Caco-2 (cell line): ENCODE results near the gene VAMP4. TPM values are rescaled to one million over a fixed set of nuclear protein-coding genes. Genes with fewer than 3 reads are reported as not detected.

ENCODE experiments used
- BruUV-seq: library from RNA; stranded (reverse); fragments of 400-500 nt; replicated peaks from 2 replicates; lab custom pipeline; 2021; lab: Mats Ljungman, UMichigan
- CTCF ChIA-PET: fragments of 300-600 bp; sonication (Branson Sonifier 250); formaldehyde crosslinking; loops from one replicate; lab custom pipeline; 2022; ENCODE audit warnings: antibody characterized with exemption; lab: Charles Lee
- POLR2A ChIA-PET: fragments of 300-600 bp; sonication (Branson Sonifier 250); formaldehyde crosslinking; loops from one replicate; lab custom pipeline; 2022; ENCODE audit warnings: antibody characterized with exemption; lab: Charles Lee
- DNase-seq, 2 experiments: peaks; one replicate each; pipeline versions ENCODE4 v3.0.0 to v3.0.0-alpha.2; 2020 to 2022
- H3K27me3 ChIP-seq: replicated peaks from 2 replicates; pipeline ENCODE4 v1.6.0; 2011; ENCODE audit warnings: low read length; ENCODE audit not compliant: control insufficient read depth, insufficient read depth
- H3K36me3 ChIP-seq: 2 replicates; pipeline ENCODE4 v1.5.1; 2011; ENCODE audit warnings: low read length; ENCODE audit not compliant: control insufficient read depth, insufficient read depth
- H3K4me1 ChIP-seq: fragments of 250-450 bp; sonication (Bioruptor Pico); 2 replicates; pipeline ENCODE4 v1.5.1; 2020; ENCODE audit warnings: mild to moderate bottlenecking
- H3K4me3 ChIP-seq: 2 replicates; pipeline ENCODE4 v1.5.1; 2011; ENCODE audit warnings: low read depth, mild to moderate bottlenecking, control low read depth, low read length
- H3K9me3 ChIP-seq: fragments of 250-450 bp; sonication (Bioruptor Pico); 2 replicates; pipeline ENCODE4 v1.5.1; 2020; ENCODE audit warnings: mild to moderate bottlenecking, moderate library complexity
- H3K27ac Mint-ChIP-seq: one replicate; pipeline ENCODE4 v1.8.0; 2022; ENCODE audit warnings: mixed read lengths; ENCODE audit not compliant: unreplicated experiment
- H3K27me3 Mint-ChIP-seq: one replicate; pipeline ENCODE4 v1.8.0; 2022; ENCODE audit warnings: mixed read lengths; ENCODE audit not compliant: insufficient read depth, unreplicated experiment
- H3K36me3 Mint-ChIP-seq: one replicate; pipeline ENCODE4 v1.8.0; 2022; ENCODE audit warnings: mild to moderate bottlenecking, mixed read lengths; ENCODE audit not compliant: insufficient read depth, unreplicated experiment
- H3K4me1 Mint-ChIP-seq: one replicate; pipeline ENCODE4 v1.8.0; 2022; ENCODE audit warnings: low read depth, mixed read lengths; ENCODE audit not compliant: unreplicated experiment
- H3K4me3 Mint-ChIP-seq: one replicate; pipeline ENCODE4 v1.8.0; 2022; ENCODE audit warnings: mild to moderate bottlenecking, moderate library complexity, mixed read lengths; ENCODE audit not compliant: unreplicated experiment
- H3K9me3 Mint-ChIP-seq: one replicate; pipeline ENCODE4 v1.8.0; 2022; ENCODE audit warnings: mixed read lengths; ENCODE audit not compliant: unreplicated experiment
- intact Hi-C: fragments of 100-400 bp; cut with micrococcal nuclease; formaldehyde crosslinking; loops from one replicate; pipeline ENCODE4 v1.10.0; 2022; ENCODE audit not compliant: unreplicated experiment
- total RNA-seq: library from RNA; stranded (reverse); gene quantifications from 2 replicates; pipeline ENCODE4 v1.2.3, GENCODE V29; 2022
- TF ChIP-seq, protein P1 (sequence below), 2 experiments: fragments of 200-600 bp in 1 of 2; IDR thresholded peaks; 1 replicate in 1 of 2; 2 replicates in 1 of 2; pipeline versions ENCODE4 v1.5.1 to v1.8.0; 2011 to 2022; ENCODE audit warnings: antibody characterized with exemption in 1 of 2, control low read depth in 1 of 2, inconsistent platforms in 1 of 2, low read depth in 1 of 2, low read length in 1 of 2, mild to moderate bottlenecking in 1 of 2, moderate library complexity in 1 of 2; ENCODE audit not compliant: insufficient read depth in 1 of 2, severe bottlenecking in 1 of 2, unreplicated experiment in 1 of 2

Gene VAMP4
- total RNA-seq, 1 experiment from 2014 or later = 4.9 TPM

DNA sequence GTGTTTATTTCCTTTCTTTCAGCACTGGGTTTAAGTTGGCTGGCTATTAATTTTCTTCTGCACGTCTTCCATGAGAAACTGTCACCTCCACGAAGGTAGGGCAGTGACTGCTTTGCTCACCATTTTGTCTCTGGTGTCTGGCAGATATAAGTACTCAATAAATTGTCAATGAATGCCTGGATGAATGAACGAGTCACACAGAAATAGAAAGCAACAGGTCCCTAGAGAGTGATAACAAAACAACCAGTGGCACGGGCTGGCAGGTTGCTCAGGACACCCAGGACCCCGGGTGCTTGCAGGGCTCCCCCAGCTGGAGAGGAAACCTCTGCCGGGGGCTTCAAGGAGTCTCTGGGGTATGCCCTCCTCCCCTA is 86.1 kb downstream of the VAMP4 start:
- 0 out of 2 replicates have a peak, but pooled peaks cover 4% of the 10 kb centered on the region for H3K4me1 ChIP-seq
- peaks cover 5% of the 10 kb centered on the region for H3K4me1 Mint-ChIP-seq
- no peaks in the 10 kb centered on the region for H3K36me3 Mint-ChIP-seq
- H3K27me3 Mint-ChIP-seq = peaks cover 3% of the 10 kb centered on the region
- BruUV-seq = no TSS peak
- H3K4me3 ChIP-seq = no peak overlapping the region
- ChIA-PET CTCF (interaction anchor here (1.8 kb wide), 1 partner anchor 11 kb away, joined by 5 read pairs; no protein-coding TSS in a partner anchor), POLR2A (no interaction called here)
- H3K4me3 Mint-ChIP-seq = no peak overlapping the region
- TF ChIP-seq, protein P1, sequence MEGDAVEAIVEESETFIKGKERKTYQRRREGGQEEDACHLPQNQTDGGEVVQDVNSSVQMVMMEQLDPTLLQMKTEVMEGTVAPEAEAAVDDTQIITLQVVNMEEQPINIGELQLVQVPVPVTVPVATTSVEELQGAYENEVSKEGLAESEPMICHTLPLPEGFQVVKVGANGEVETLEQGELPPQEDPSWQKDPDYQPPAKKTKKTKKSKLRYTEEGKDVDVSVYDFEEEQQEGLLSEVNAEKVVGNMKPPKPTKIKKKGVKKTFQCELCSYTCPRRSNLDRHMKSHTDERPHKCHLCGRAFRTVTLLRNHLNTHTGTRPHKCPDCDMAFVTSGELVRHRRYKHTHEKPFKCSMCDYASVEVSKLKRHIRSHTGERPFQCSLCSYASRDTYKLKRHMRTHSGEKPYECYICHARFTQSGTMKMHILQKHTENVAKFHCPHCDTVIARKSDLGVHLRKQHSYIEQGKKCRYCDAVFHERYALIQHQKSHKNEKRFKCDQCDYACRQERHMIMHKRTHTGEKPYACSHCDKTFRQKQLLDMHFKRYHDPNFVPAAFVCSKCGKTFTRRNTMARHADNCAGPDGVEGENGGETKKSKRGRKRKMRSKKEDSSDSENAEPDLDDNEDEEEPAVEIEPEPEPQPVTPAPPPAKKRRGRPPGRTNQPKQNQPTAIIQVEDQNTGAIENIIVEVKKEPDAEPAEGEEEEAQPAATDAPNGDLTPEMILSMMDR (IDR thresholded peaks at IDR 0.05; ENCODE audit: insufficient read depth in 1 of 2, low read depth in 1 of 2, low read length in 1 of 2, severe bottlenecking in 1 of 2, unreplicated experiment in 1 of 2) = no peak
- no peaks in the 10 kb centered on the region for H3K9me3 Mint-ChIP-seq
- no peaks in the 10 kb centered on the region for H3K36me3 ChIP-seq
- intact Hi-C loops = no loop called here
- no peaks in the 10 kb centered on the region for H3K27me3 ChIP-seq
- no peak for DNase-seq
- no peaks in the 10 kb centered on the region for H3K9me3 ChIP-seq
- no peak overlapping the region for H3K27ac Mint-ChIP-seq

DNA sequence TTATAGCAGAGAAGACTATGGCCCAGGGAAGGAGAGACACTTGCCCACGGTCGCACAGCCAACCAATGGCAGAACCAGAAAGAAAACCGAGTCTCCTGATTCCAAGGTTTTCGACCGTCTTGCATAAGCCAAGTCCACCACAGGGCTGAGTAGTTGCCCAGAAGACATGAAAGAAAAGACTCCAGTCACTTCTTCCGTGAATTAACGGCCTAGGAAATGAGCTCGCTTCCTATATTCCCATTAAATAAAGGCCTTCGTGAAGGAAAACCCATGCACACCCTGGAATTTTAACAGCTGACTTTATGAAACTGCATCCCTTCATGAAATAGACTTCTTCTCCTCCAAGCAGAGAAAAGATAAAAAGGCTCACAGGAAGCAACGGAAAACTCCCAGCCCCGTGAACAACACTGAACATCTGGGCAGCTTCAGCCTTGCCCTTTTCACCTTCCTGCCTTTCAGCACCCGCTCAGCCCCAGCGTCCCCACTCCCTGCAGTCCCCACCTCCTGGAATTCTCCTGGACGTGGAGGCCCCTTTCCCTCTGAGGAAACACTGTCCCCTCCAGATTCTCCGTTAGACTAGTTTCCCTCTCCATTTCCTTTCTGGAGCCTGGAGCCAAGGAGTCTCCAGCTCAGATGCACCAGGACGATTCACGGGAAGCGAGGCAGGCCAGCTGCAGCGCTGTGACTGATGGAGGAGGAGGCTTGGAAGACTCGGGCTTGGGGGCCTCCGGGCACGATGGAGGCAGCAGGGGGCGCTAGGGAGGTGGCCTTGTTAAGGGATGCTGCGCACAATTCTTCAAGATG is 86.7 kb downstream of the VAMP4 start:
- H3K4me3 ChIP-seq = no peak overlapping the region
- TF ChIP-seq, protein P1 (IDR thresholded peaks at IDR 0.05; ENCODE audit: insufficient read depth in 1 of 2, low read depth in 1 of 2, low read length in 1 of 2, severe bottlenecking in 1 of 2, unreplicated experiment in 1 of 2) = peak; percentile 21 to 42
- ChIA-PET CTCF (interaction anchor here (1.8 kb wide), 1 partner anchor 10 kb away, joined by 5 read pairs; no protein-coding TSS in a partner anchor), POLR2A (no interaction called here)
- BruUV-seq = no TSS peak
- no peaks in the 10 kb centered on the region for H3K9me3 Mint-ChIP-seq
- H3K9me3 ChIP-seq = no peaks in the 10 kb centered on the region
- DNase-seq = peak in 1 of 2 experiments; percentile 36
- H3K36me3 Mint-ChIP-seq = no peaks in the 10 kb centered on the region
- H3K36me3 ChIP-seq = no peaks in the 10 kb centered on the region
- no peak overlapping the region for H3K27ac Mint-ChIP-seq
- H3K4me1 ChIP-seq = 0 out of 2 replicates have a peak, but pooled peaks cover 4% of the 10 kb centered on the region
- no peak overlapping the region for H3K4me3 Mint-ChIP-seq
- no peaks in the 10 kb centered on the region for H3K27me3 ChIP-seq
- no peaks in the 10 kb centered on the region for H3K4me1 Mint-ChIP-seq
- intact Hi-C loops = no loop called here
- H3K27me3 Mint-ChIP-seq = peaks cover 3% of the 10 kb centered on the region

DNA sequence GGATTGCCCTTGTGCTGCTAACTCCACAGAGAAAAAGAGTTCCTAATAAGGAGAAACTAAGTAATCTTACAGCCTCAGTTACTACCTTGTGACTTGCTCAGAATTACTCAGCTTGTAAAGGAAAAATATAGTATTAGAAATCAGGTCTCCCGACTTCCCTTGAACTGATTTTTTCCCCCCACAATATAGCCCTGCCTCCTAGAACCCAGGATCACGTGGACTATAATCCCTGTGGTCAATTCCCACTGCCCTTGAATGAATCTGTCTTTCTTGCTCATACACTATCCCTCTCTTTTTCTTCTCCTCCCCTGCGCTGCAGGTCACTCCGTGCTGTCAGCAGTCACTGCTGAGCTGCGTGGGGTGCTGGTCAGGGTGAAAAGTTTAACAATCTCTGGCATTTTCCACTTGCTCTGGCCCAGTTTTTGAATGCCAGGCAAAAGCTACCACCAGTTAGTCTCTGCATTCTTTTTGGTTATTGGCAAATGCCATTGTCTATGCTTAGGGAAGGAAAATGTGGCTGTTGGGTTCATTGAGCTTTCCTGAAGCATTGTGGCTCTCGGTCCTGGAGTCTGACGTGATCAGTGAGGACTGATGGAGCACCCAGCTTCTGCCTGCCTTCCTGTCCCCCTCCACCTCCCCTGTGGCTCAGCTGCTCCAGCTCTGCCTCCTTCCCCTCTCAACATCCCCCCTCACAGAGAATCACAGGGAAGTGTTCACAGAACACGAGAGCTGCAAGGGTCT is 87.5 kb downstream of the VAMP4 start:
- peaks cover 6% of the 10 kb centered on the region for H3K27me3 Mint-ChIP-seq
- TF ChIP-seq, protein P1 (IDR thresholded peaks at IDR 0.05; ENCODE audit: insufficient read depth in 1 of 2, low read depth in 1 of 2, low read length in 1 of 2, severe bottlenecking in 1 of 2, unreplicated experiment in 1 of 2) = no peak
- H3K27ac Mint-ChIP-seq = no peak overlapping the region
- no peak overlapping the region for H3K4me3 Mint-ChIP-seq
- DNase-seq = no peak
- 0 out of 2 replicates have a peak, but pooled peaks cover 4% of the 10 kb centered on the region for H3K4me1 ChIP-seq
- BruUV-seq = no TSS peak
- no peak overlapping the region for H3K4me3 ChIP-seq
- CTCF ChIA-PET = no interaction called here
- no peaks in the 10 kb centered on the region for H3K36me3 Mint-ChIP-seq
- intact Hi-C loops = no loop called here
- no peaks in the 10 kb centered on the region for H3K27me3 ChIP-seq
- no peaks in the 10 kb centered on the region for H3K4me1 Mint-ChIP-seq
- POLR2A ChIA-PET = no interaction called here
- H3K9me3 ChIP-seq = no peaks in the 10 kb centered on the region
- no peaks in the 10 kb centered on the region for H3K36me3 ChIP-seq
- no peaks in the 10 kb centered on the region for H3K9me3 Mint-ChIP-seq
